Posterior vena cava (tissue), 2 donors: ENCODE results near the gene NAV2. TPM values are rescaled to one million over a fixed set of nuclear protein-coding genes. Genes with fewer than 3 reads are reported as not detected.

Experiments used
- DNase-seq: peaks from one replicate; pipeline ENCODE4 v3.0.0-alpha.2; 2020; ENCODE audit warnings: low spot score
- intact Hi-C, 2 donors: fragments of 100-400 bp; cut with DNase I; formaldehyde crosslinking; loops; one replicate each; pipeline versions ENCODE4 v1.14.1 to v1.14.2; 2022 to 2023
- long read RNA-seq, 2 donors: library from polyadenylated mRNA; unstranded; transcript quantifications; one replicate each; pipeline ENCODE4 v2.0.0, GENCODE V29; 2020 to 2021
- total RNA-seq, 2 donors: library from RNA; stranded (reverse); fragmentation: NEBNext Ultra II Directional; extraction: Animal tissue kit (Norgen Biotek cat#: 25700); gene quantifications; one replicate each; pipeline ENCODE4 v1.2.1, GENCODE V29; 2021
- donor health status: DM: yes; HTN: yes; CAD: no.
- donor health status: DM: yes; HTN: yes; CAD: no.

Gene NAV2
- total RNA-seq, result 100 to 1,000 TPM in 1 of 2 donors, 10 to 100 TPM in 1; 69.2 to 108 TPM
- long read RNA-seq, donor 1, partial matches to known transcripts, result 6 of 38 reads
- long read RNA-seq, donor 1, other reads (novel, unspliced or antisense), result 30 of 38 reads
- long read RNA-seq, donor 2, partial matches to known transcripts, result 20 of 65 reads
- long read RNA-seq, donor 2, other reads (novel, unspliced or antisense), result 44 of 65 reads

GRCh38 chr11:19712281-19713195 is at the start of gene NAV2:
Gene NAV2, plus strand, starts transcription at chr11:19712837. Its CDS starts 859 bp downstream, at chr11:19713696.
- DNase-seq, result peak; percentile 97
- intact Hi-C loops, result no loop called here

GRCh38 chr11:19663206-19663605 is 49.4 kb upstream of the NAV2 start:
- no peak for DNase-seq
- intact Hi-C loops, result no loop called here

GRCh38 chr11:19664886-19665548 is 47.6 kb upstream of the NAV2 start:
- DNase-seq, result no peak
- intact Hi-C loops, result no loop called here

- intact Hi-C loops, result no loop called here
These were observed 45.7 kb upstream of the NAV2 start for GRCh38 chr11:19666951-19667350.

GRCh38 chr11:19669511-19669910 is 43.1 kb upstream of the NAV2 start:
- intact Hi-C loops, result no loop called here
- no peak for DNase-seq

More at GRCh38 chr11:19666951-19667350, 45.7 kb upstream of the NAV2 start:
- DNase-seq, result no peak

- intact Hi-C loops, result loop anchor here in 1 of 2 donors (5.0 kb wide), 1 partner anchor 38 kb away; no protein-coding TSS in a partner anchor
- no peak for DNase-seq
These were observed 42.4 kb upstream of the NAV2 start for GRCh38 chr11:19670030-19670791.

- DNase-seq, result no peak
- intact Hi-C loops, result loop anchor here in 1 of 2 donors (5.0 kb wide), 1 partner anchor 40 kb away; no protein-coding TSS in a partner anchor
These were observed 39.9 kb upstream of the NAV2 start for GRCh38 chr11:19672586-19673206.

- intact Hi-C loops, result loop anchor here in 1 of 2 donors (5.0 kb wide), 1 partner anchor 42 kb away; no protein-coding TSS in a partner anchor
- peak; percentile 94 for DNase-seq
These were observed 38.5 kb upstream of the NAV2 start for GRCh38 chr11:19673924-19674729.

GRCh38 chr11:19674836-19675235 is 37.8 kb upstream of the NAV2 start:
- DNase-seq, result no peak
- intact Hi-C loops, result loop anchor here in 1 of 2 donors (5.0 kb wide), 2 partner anchors 42 to 43 kb away; no protein-coding TSS in a partner anchor

GRCh38 chr11:19675397-19675796 is 37.2 kb upstream of the NAV2 start:
- no peak for DNase-seq
- intact Hi-C loops, result loop anchor here in 1 of 2 donors (5.0 kb wide), 1 partner anchor 42 kb away; no protein-coding TSS in a partner anchor

GRCh38 chr11:19676475-19677380 is 35.9 kb upstream of the NAV2 start:
- intact Hi-C loops, result loop anchor here in 1 of 2 donors (5.0 kb wide), 1 partner anchor 41 kb away; no protein-coding TSS in a partner anchor
- no peak for DNase-seq

- DNase-seq, result no peak
These were observed 35.1 kb upstream of the NAV2 start for GRCh38 chr11:19677381-19678080.

GRCh38 chr11:19679952-19680828 is 32.4 kb upstream of the NAV2 start:
- DNase-seq, result peak; percentile 98
- intact Hi-C loops, result loop anchor here in 1 of 2 donors (5.0 to 10.0 kb wide), 2 partner anchors 37 to 105 kb away; no protein-coding TSS in a partner anchor

More at GRCh38 chr11:19677381-19678080, 35.1 kb upstream of the NAV2 start:
- intact Hi-C loops, result loop anchor here in 1 of 2 donors (5.0 kb wide), 1 partner anchor 40 kb away; no protein-coding TSS in a partner anchor

- intact Hi-C loops, result loop anchor here in 1 of 2 donors (10.0 kb wide), 1 partner anchor 106 kb away; no protein-coding TSS in a partner anchor
These were observed 31.7 kb upstream of the NAV2 start for GRCh38 chr11:19680829-19681368.

More at GRCh38 chr11:19680829-19681368, 31.7 kb upstream of the NAV2 start:
- DNase-seq, result no peak
